ENCODE data around the gene POM121.
"Not testable (repeated sequence)": the region's sequence is repeated elsewhere in the genome, so short reads cannot be mapped to it uniquely, and the experiment has no call there.

Gene POM121

DNA sequence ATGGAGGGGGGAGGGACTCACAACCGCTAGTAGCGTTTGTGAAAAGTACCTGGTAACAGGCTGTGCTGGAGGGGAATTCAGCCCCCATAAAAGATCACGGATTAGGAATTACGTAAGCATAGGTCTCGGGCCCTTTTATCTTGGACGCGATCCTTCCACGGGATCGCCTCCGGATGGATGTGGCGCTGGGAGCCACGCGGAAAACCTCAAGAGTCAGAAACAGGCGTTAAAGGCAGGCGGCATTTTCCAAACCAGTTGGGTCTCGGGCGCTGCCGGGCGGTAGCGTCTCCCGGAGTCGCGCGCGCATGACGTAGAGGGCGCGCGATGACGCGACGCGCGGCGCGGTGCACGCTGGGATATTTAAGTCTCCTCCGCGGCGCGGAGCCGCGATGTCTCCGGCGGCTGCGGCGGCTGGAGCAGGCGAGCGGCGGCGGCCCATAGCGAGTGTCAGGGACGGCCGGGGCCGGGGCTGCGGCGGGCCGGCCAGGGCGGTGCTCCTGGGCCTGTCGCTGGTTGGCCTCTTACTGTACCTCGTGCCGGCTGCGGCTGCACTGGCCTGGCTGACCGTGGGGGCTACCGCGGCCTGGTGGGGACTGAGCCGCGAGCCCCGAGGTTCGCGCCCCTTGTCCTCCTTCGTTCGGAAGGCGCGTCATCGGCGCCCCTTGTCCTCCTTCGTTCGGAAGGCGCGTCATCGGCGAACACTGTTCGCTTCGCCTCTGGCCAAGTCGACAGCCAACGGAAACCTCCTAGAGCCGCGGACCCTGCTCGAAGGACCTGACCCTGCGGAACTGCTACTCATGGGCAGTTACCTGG, at the start of gene POM121:
Gene POM121, plus strand, starts transcription at position 363 of the 813 bp plus-strand sequence. Its CDS starts 27 bp downstream, at position 390.
- peak; percentile 78 for DNase-seq (ENCODE audit: low read depth)

DNA sequence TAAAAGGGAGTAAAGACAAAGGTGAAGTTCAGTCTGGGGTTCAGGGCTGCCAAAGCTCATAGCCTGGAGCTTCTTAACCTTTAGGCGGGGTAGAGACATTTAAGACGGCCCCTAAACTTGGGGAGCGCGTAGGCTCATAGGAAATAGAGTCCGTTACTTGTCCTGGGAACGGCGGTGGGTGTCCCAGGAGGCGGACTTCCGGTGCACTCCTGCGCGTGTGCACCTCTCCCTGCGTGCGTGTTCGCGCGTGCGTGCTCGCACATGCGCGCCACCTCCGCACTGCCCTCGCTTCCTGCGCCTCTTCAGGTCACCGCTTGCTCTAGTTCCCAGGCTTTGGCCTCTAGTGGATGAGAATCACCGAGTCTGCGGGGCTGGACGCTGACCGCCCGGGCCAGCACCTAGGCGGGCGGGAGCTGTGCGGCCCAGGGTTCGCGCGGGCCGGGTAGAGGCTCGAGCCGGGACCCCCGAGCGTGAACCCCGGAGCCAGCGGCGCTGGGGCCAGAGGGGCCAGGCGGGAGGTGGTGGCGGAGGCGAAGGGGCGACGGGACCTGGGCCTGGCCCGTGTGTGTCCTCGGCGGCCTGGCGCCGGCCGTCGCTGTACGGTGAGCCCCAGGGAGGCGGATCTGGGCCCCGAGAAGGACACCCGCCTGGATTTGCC, 45.7 kb upstream of the POM121 start:
- peak; percentile 57 for DNase-seq (ENCODE audit: low read depth)

DNA sequence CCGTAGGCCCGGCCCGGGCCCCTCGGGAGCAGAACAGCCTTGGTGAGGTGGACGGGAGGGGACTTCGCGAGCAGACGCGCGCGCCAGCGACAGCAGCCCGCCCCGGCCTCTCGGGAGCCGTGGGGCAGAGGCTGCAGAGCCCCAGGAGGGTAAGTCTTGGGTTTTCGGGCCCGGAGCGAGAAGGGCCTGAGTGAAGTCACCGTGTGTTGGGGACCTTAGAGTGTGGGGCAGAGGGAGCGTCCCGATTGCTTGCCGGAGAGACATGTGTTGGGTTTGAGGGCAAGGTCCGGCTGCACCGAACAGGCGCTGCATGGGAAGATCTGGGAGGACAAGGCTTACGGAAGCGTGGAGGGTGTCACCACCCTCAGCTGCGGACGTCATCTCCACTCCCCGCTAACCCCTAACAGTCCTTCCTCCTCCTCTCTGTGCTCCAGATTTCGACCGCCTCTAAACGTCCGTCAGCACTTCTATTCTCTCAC, 45.1 kb upstream of the POM121 start:
- DNase-seq (ENCODE audit: low read depth) = peak; percentile 17

DNA sequence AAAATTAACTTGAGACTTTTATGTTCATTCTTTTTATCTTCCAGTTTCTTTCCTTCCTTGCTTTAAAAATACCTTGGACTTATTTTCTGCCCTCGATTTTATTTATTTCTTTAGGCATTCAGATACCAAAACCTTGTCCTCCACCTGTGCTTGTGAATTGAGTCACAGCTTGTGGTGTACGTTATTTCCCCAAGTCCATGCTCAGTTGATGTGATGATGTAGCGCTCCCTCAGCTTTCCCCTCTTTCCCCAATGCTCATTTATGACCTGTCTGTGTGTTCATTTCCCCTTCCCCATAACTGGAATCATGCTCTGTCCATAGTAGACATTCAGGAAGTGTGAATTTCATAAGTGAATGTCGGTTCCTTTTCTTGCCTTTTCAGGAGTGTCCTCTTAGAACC, 33.1 kb upstream of the POM121 start:
- not testable (repeated sequence) for DNase-seq (ENCODE audit: low read depth)

DNA sequence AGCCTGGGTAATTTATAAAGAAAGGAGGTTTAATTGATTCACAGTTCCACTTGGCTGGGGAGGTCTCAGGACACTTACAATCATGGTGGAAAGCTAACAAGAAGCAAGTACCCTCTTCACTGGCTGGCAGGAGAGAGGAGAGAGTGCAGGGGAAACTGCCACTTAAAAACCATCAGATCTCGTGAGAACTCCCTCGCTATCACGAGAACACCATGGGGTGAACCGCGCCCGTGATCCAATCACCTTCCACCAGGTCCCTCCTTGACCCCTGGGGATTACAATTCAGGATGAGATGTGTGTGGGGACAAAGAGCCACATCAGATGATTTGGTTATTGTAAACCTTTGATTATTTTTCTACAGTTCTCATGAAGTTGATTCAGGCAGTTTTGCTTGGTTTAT, 20.2 kb upstream of the POM121 start:
- DNase-seq (ENCODE audit: low read depth) = not testable (repeated sequence)

DNA sequence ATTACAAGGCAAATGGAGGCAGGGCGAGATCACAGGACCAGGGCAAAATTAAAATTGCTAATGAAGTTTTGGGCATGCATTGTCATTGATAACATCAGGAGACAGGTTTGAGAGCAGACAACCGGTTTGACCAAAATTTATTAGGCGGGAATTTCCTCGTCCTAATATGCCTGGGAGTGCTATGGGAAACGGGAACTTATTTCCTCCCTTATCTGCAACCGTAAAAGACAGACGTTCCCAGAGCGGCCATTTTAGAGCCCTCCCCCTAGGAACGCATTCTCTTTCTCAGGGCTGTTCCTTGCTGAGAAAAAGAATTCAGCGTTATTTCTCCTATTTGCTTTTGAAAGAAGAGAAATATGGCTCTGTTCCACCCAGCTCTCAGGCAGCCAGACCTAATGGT, 16.5 kb upstream of the POM121 start:
- not testable (repeated sequence) for DNase-seq (ENCODE audit: low read depth)

DNA sequence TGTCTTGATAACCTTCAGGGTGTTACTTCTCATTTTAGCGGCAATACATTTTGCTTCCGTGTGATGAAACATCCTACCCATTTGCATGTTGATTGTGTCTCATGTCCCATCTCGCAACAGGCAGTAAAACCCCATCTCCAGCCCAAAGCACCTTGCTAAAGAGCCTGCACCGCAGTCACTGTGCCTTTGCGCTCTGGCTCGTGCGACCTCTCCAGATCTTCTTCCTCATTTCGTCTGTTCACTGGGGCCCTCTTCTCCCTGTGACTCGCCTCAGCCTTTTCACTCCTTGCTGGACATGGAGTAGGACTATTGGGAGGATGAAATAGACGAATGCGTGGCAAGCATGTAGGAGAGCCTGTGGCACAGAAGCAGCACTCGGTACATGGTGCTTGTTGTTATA, 13.5 kb upstream of the POM121 start:
- not testable (repeated sequence) for DNase-seq (ENCODE audit: low read depth)

DNA sequence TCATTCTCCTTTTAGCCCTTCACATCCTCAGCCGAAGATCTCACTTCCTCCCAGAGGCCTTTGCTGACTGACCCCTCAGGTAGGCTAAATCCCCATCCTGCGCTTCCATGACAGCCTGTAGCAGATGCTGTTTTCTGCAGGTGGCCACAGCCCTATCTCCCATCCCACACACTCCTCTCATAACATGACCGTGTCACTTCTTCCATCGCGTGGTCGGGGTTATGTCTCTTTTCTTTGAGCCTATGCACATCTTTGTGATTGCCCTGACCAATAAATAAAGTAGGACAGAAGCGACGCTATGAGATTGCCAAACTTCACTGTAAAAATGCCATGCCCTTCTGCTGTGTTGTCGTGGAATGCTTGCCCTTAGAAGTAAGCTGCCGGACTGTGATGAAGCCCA, 11.1 kb upstream of the POM121 start:
- DNase-seq (ENCODE audit: low read depth) = not testable (repeated sequence)

DNA sequence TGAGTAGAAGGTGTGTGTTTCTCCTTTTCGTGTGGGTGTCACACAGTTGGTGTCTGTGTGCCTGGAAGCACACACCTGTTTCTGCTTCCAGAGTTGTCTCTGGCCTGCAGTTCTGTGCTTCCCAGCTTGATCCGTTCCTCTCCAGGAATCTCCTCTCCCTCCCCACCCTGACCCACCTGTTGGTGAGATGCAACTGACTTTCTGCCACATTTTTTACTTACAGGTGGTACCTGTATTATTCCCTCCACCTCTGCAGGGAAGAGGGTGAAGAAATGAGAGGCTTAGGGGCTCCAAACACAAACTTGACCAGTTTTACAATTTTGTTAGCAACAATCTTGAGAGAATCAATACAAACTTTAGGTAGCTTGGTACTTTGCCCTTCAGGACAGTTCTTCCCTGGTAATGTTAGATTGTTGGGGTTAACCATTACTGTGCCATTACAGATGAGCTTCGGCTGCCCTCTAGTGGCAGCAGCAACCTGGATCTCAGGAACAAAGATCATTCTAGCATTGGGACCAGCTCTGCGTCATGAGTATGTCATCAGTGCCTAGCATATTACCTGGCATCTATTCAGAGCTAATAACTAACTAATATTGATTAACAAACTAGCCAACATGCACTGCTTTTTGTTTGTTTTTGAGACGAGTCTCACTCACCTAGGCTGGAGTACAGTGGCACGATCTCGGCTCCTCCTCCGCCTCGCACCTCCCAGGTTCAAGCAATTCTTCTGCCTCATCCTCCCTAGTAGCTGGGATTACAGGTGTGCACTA, 10.0 kb upstream of the POM121 start:
- DNase-seq (ENCODE audit: low read depth) = peak; percentile 26

DNA sequence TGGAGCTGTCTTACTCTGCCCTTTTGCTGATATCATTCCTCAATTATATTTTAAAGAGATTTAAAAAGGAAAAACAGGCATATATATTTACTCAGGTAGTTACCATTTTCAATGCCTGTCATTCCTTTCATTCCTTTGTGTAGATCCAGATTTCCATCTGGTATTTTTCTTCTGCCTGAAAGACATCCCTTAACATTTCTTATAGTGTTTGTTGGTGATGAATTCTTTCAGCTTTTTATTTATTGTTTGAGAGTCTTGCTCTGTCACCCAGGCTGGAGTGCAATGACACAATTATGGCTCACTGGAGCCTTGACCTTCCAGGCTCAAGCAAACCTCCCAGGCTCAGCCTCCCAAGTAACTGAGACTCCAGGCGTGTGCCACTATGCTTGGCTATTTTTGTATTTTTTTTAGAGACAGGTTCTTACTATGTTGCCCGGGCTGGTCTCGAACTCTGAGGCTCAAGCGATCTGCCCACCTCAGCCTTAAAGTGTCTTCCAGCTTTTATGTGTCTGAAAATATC, 5.6 kb upstream of the POM121 start:
- DNase-seq (ENCODE audit: low read depth) = no peak

DNA sequence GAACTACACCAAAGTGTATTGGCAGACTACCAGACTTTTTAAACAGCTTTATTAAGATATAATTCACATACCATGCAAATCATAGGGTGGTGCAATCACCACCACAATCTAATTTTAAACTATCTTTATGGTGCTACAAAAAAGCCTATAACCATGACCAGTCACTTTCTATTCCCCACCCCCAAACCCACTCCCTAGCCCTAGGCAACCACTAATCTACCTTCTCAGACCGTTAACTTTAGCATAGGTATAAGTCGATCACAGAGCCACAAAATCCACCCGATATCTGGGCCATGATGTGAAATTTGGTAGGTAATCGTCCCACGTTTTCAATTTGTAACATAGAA, 536 bp upstream of the POM121 start:
- no peak for DNase-seq (ENCODE audit: low read depth)

DNA sequence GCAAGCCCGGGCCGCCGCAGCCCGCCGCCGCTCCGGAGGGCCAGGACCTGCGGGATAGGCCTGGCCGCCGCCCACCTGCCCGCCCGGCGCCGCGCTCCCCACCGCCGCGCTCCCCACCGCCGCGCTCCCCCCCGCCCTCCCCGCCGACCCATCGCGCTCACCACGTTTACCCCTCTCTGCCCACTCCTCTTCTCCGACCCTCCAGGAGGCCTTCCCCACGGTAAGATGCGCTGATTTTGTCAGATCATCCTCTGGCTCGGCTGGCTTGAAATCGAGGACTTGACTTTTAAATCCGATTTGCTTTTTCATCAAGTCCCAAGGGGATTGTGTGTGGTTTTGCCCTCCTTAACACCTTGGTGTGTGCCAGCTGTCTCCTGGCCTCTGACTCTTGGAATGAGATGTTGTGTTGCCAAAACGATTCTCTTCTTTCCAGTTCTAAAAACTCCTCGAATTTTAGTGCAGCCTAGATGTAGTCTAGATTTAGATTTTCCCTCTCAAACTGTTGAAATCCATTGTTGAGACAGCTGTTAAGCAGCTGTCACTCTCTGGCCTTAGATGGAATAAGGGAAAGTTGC, 738 bp downstream of the POM121 start:
- DNase-seq (ENCODE audit: low read depth) = no peak

DNA sequence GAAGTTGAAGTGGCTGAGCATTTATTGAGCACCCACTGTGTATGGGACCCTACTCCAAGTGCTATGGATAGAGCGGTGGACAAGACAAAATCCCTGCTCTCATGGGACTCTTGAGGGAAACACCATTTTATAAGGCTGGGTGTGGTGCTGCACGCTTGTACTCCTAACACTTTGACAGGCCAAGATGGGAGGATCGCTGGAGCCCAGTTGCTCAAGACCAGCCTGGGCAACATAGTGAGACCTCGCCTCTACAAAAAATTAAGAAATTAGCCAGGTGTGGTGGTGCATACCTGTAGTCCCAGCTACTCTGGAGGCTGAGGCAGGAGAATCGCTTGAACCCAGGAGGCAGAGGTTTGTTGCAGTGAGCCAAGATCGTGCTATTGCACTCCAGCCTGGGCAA, 2.9 kb downstream of the POM121 start:
- DNase-seq (ENCODE audit: low read depth) = not testable (repeated sequence)

DNA sequence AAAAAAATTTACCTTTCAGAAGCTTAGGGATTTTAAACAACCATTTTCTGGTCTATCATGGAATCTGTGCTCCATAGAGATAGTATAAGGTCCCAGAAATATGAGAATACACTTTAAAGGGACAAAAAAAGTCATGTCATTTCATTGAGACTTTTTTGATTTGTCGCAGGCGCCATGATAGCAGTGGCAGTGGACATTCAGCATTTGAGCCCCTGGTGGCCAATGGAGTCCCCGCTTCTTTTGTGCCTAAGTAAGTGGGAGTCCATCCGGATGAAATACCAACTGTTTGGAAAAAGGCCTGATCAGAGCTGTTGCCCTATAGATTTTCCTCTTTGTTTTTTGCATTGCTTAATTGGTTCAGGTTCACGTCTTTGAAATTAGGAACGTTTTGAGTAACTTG, 3.3 kb downstream of the POM121 start:
- DNase-seq (ENCODE audit: low read depth) = not testable (repeated sequence)

DNA sequence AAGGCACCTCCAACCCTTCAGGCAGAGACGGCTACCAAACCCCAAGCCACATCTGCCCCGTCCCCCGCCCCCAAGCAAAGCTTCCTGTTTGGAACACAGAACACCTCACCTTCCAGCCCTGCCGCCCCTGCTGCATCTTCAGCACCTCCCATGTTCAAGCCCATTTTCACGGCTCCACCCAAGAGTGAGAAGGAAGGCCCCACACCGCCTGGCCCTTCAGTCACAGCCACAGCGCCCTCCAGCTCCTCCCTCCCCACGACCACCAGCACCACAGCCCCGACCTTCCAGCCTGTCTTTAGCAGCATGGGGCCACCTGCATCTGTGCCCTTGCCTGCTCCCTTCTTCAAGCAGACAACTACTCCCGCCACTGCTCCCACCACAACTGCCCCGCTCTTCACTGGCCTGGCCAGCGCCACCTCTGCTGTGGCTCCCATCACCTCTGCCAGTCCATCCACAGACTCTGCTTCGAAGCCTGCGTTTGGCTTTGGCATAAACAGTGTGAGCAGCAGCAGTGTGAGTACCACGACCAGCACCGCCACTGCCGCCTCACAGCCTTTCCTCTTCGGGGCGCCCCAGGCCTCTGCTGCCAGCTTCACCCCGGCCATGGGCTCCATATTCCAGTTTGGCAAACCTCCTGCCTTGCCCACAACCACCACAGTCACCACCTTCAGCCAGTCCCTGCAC, 17.3 kb downstream of the POM121 start:
- not testable (repeated sequence) for DNase-seq (ENCODE audit: low read depth)

DNA sequence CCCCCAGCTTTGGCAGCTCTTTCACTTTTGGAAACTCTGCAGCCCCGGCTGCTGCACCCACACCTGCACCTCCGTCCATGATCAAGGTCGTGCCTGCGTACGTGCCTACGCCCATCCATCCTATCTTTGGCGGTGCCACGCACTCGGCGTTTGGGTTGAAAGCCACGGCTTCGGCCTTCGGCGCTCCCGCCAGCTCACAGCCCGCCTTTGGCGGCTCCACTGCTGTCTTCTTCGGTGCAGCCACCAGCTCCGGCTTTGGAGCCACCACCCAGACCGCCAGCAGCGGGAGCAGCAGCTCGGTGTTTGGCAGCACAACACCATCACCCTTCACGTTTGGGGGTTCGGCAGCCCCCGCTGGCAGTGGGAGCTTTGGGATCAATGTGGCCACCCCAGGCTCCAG, 18.1 kb downstream of the POM121 start:
- not testable (repeated sequence) for DNase-seq (ENCODE audit: low read depth)

DNA sequence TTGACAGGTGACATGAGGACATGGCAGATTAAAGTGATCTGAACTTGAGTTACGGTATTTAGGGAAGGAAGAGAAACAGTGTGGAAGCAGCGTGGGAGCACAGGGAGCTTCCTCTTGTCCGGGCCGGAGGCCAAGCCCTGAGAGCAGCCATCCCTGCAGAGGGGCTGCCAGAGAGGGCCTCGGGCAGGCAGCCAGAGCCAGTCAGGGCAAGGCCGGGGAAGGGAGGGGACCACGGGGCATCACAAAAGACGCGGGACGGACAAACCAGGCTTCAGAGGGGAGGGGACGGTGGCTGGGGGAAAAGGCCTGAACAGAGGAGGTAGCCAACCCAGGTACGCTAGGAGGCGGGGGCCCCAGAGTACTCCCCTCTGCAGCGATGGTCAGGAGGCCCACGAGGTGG, 20.0 kb downstream of the POM121 start:
- not testable (repeated sequence) for DNase-seq (ENCODE audit: low read depth)

DNA sequence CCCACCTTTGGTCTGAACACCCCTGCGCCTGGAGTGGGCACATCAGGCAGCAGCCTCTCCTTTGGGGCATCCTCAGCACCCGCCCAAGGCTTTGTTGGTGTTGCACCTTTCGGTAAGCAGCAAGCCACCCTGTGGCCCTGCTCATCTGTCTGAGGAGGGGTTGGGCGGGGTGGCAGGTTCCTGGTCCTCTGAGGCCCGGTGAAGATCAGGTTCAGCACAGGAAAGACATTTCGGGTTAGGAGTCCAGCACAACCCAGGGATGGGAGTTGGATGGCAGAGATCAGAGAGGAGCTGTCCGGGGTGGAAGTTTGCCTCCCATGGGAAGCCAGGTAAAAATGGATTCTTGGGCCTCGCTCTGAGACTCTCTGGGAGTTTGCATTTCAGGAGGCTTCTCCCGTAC, 20.7 kb downstream of the POM121 start:
- DNase-seq (ENCODE audit: low read depth) = not testable (repeated sequence)

DNA sequence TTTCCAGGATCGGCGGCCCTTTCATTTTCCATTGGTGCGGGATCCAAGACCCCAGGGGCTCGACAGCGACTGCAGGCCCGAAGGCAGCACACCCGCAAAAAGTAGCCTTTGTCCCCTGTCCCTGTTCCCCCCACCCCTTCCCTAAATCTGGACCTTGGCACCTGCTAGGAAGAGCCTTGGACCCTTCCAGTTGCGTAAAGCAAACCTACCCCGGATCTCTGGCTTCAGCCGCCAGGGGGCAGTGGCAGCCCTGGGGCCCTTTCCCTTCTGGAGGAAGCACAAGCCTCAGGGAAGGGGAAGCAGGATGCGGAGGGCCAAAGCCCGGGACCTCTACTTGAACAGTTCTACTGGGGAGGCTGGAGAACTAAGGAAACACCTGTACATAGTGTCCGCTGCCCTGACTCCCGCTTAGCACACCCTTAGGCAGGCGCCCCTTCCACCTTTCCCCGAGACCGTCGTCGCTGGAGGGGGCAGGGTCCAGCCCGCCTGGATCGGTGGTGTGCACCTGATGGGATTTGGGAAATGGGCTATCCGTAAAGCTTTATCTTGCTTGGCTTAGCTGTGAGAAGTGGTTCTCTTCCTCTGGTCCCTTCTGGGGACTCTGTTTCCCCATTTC, 21.3 kb downstream of the POM121 start:
- DNase-seq (ENCODE audit: low read depth) = not testable (repeated sequence)

DNA sequence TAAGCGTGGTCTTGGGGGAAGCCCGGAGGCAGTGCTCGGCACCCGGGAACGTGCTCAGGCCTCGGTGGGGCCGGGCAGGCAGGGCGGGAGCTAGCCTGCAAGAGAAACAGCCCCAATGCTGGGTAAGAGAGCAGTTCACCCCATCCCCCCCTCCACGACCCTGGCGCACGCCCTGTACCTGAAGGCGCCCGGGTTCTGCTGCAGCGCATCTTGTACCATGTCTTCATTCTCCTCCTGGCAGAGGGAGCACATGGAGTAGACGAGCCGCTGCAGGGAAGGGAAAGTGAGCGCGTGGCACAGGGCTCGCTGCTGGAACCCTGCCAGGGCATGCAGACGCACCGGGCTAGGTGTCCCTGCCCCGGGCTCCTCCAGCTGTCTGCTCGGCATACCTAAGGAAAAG, 23.8 kb downstream of the POM121 start:
- not testable (repeated sequence) for DNase-seq (ENCODE audit: low read depth)

DNA sequence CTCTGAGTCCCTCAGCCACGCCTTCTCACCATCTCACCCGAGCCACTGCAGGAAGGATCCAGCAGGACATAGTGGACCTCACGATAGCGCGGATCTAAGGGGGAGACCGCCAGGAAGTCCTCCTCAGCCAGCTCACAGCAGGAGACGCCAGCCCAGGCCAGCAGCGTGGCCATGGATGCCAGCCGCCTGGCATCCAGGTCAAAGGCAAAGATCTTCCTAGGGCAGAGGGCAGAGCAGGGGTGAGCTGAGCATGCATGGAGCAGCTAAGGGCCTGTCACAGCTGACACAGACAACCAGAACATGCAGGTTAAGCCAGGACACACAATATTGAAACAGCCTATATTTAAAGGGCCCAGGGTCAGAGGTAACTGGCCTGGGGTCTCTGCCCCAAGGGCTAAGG, 24.4 kb downstream of the POM121 start:
- DNase-seq (ENCODE audit: low read depth) = not testable (repeated sequence)

Measured in stimulated activated CD8-positive, alpha-beta memory T cell treated with anti-CD3 and anti-CD28 coated beads, Interleukin-4, amount 100 ng/mL, for 24 hours (primary cell).